Neural progenitor cell (in vitro differentiated cells): ENCODE measurements around the gene GTF2IRD1. TPM values are rescaled to one million over a fixed set of nuclear protein-coding genes. Genes with fewer than 3 reads are reported as not detected.

ENCODE experiments used
- DNase-seq: peaks from one replicate; pipeline ENCODE4 v3.0.0-alpha.2; 2016; ENCODE audit warnings: low spot score
- H2AFZ ChIP-seq: fragments of 200-600 bp; sonication (generic); replicated peaks from 2 replicates; pipeline ENCODE4 v1.6.1; 2016; ENCODE audit warnings: antibody characterized with exemption
- H3F3A ChIP-seq: fragments of 200-600 bp; sonication (generic); 2 replicates; pipeline ENCODE4 v1.6.1; 2016; ENCODE audit warnings: antibody characterized with exemption, low read depth
- H3K27ac ChIP-seq: fragments of 200-600 bp; sonication (generic); 2 replicates; pipeline ENCODE4 v1.5.1; 2016; ENCODE audit warnings: mild to moderate bottlenecking
- H3K27me3 ChIP-seq: fragments of 200-600 bp; sonication (generic); 2 replicates; pipeline ENCODE4 v1.6.1; 2016; ENCODE audit warnings: mild to moderate bottlenecking, moderate library complexity
- H3K36me3 ChIP-seq: fragments of 200-600 bp; sonication (generic); 2 replicates; pipeline ENCODE4 v1.5.1; 2016
- H3K4me1 ChIP-seq: fragments of 200-600 bp; sonication (generic); 2 replicates; pipeline ENCODE4 v1.6.1; 2016; ENCODE audit warnings: mixed run types
- H3K4me2 ChIP-seq: fragments of 200-600 bp; sonication (generic); 2 replicates; pipeline ENCODE4 v1.6.1; 2016
- H3K4me3 ChIP-seq: fragments of 200-600 bp; sonication (generic); 2 replicates; pipeline ENCODE4 v1.5.1; 2016
- H3K79me2 ChIP-seq: fragments of 200-600 bp; sonication (generic); 2 replicates; pipeline ENCODE4 v1.6.1; 2016; ENCODE audit warnings: low read depth
- H3K9ac ChIP-seq: fragments of 200-600 bp; sonication (generic); 2 replicates; pipeline ENCODE4 v1.6.1; 2016
- H3K9me3 ChIP-seq: fragments of 200-600 bp; sonication (generic); 2 replicates; pipeline ENCODE4 v1.5.1; 2016; ENCODE audit warnings: low read depth
- H4K20me1 ChIP-seq: fragments of 200-600 bp; sonication (generic); 2 replicates; pipeline ENCODE4 v1.6.1; 2016; ENCODE audit warnings: low read depth
- H3K27ac Mint-ChIP-seq: 3 replicates; pipeline ENCODE4 v1.8.0; 2021; ENCODE audit warnings: mixed read lengths
- H3K27me3 Mint-ChIP-seq: 2 replicates; pipeline ENCODE4 v1.8.0; 2022; ENCODE audit warnings: low read depth, mild to moderate bottlenecking, inconsistent platforms, moderate library complexity, mixed read lengths; ENCODE audit not compliant: insufficient read depth
- H3K36me3 Mint-ChIP-seq: 3 replicates; pipeline ENCODE4 v1.8.0; 2021; ENCODE audit warnings: mixed read lengths
- H3K4me1 Mint-ChIP-seq: 3 replicates; pipeline ENCODE4 v1.8.0; 2021; ENCODE audit warnings: mixed read lengths
- H3K4me3 Mint-ChIP-seq: 3 replicates; pipeline ENCODE4 v1.8.0; 2021; ENCODE audit warnings: mild to moderate bottlenecking, moderate library complexity, mixed read lengths
- H3K9me3 Mint-ChIP-seq: 3 replicates; pipeline ENCODE4 v1.8.0; 2020; ENCODE audit warnings: mixed read lengths
- EZH2 ChIP-seq: fragments of 200-600 bp; sonication (generic); IDR thresholded peaks from 2 replicates; pipeline ENCODE4 v1.6.1; 2017; ENCODE audit warnings: antibody characterized with exemption, mild to moderate bottlenecking, moderate library complexity
- EZH2phosphoT487 ChIP-seq: fragments of 200-600 bp; sonication (generic); IDR thresholded peaks from 2 replicates; pipeline ENCODE4 v1.6.1; 2017; ENCODE audit warnings: antibody characterized with exemption
- total RNA-seq: library from RNA; depleted of rRNA; stranded (reverse); fragments of >200 nt; gene quantifications from 2 replicates; pipeline ENCODE4 v1.2.3, GENCODE V29; 2015; ENCODE audit warnings: low replicate concordance
- TF ChIP-seq, protein P1 (sequence below): fragments of 200-600 bp; sonication (generic); IDR thresholded peaks from 2 replicates; pipeline ENCODE4 v1.5.1; 2017; ENCODE audit warnings: antibody characterized with exemption, mild to moderate bottlenecking

Gene GTF2IRD1
- total RNA-seq, 1 donor from 2014 or later: 25.6 TPM

DNA sequence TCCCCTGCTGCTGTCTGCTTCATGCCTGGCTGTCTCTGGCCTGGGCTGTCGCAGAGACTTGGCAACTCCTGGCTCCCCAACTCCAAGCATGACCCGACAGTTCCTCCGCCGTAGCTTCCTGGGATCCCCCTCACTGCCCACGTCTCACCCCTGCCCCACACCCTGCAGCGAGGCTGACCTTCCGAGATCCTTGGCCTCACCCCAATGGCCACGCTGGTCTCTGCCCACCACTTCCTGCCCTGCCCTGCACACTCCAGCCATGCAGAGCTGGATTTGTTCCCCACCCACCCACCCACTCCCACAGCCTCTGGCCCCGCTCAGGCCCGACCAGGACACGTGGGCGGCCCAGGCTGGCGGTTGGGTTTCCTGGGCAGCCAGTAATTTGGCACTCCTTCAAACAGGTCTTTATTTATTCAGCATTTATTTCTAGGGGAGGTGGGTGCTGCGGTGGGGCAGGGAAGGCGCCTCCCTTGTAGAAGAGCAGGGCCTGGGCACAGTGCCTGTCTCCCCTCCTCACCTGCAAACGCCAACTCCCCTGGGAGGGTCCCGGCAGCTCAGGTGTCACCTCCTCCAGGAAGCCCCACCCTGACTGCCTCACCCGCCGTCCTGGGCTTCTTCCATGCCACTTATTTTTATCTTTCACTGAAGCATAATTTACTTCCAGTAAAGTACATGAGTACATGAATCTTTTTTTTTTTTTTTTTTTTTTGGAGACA is 25.5 kb downstream of the GTF2IRD1 start:
- TF ChIP-seq EZH2phosphoT487 (no peak), EZH2 (no peak)
- TF ChIP-seq, protein P1, sequence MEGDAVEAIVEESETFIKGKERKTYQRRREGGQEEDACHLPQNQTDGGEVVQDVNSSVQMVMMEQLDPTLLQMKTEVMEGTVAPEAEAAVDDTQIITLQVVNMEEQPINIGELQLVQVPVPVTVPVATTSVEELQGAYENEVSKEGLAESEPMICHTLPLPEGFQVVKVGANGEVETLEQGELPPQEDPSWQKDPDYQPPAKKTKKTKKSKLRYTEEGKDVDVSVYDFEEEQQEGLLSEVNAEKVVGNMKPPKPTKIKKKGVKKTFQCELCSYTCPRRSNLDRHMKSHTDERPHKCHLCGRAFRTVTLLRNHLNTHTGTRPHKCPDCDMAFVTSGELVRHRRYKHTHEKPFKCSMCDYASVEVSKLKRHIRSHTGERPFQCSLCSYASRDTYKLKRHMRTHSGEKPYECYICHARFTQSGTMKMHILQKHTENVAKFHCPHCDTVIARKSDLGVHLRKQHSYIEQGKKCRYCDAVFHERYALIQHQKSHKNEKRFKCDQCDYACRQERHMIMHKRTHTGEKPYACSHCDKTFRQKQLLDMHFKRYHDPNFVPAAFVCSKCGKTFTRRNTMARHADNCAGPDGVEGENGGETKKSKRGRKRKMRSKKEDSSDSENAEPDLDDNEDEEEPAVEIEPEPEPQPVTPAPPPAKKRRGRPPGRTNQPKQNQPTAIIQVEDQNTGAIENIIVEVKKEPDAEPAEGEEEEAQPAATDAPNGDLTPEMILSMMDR: no peak
- no peak overlapping the region for H3K4me3 ChIP-seq
- no peak overlapping the region for H3K9ac ChIP-seq
- H3K9me3 Mint-ChIP-seq: no peaks in the 10 kb centered on the region
- H3K4me1 Mint-ChIP-seq: peaks cover 61% of the 10 kb centered on the region
- no peaks in the 10 kb centered on the region for H3K27me3 ChIP-seq
- H2AFZ ChIP-seq: no peak overlapping the region
- DNase-seq: no peak
- H4K20me1 ChIP-seq: peaks cover 100% of the 10 kb centered on the region
- H3K27ac Mint-ChIP-seq: peak overlapping the region; percentile 66
- H3K27ac ChIP-seq: no peak overlapping the region
- no peaks in the 10 kb centered on the region for H3K36me3 ChIP-seq
- H3K36me3 Mint-ChIP-seq: no peaks in the 10 kb centered on the region
- peaks cover 99% of the 10 kb centered on the region for H3K79me2 ChIP-seq
- no peaks in the 10 kb centered on the region for H3K9me3 ChIP-seq
- H3K27me3 Mint-ChIP-seq: peaks cover 5% of the 10 kb centered on the region
- H3K4me2 ChIP-seq: peak overlapping the region; percentile 67
- H3K4me3 Mint-ChIP-seq: peak overlapping the region; percentile 69
- peaks cover 27% of the 10 kb centered on the region for H3K4me1 ChIP-seq
- H3F3A ChIP-seq: peaks cover 26% of the 10 kb centered on the region

DNA sequence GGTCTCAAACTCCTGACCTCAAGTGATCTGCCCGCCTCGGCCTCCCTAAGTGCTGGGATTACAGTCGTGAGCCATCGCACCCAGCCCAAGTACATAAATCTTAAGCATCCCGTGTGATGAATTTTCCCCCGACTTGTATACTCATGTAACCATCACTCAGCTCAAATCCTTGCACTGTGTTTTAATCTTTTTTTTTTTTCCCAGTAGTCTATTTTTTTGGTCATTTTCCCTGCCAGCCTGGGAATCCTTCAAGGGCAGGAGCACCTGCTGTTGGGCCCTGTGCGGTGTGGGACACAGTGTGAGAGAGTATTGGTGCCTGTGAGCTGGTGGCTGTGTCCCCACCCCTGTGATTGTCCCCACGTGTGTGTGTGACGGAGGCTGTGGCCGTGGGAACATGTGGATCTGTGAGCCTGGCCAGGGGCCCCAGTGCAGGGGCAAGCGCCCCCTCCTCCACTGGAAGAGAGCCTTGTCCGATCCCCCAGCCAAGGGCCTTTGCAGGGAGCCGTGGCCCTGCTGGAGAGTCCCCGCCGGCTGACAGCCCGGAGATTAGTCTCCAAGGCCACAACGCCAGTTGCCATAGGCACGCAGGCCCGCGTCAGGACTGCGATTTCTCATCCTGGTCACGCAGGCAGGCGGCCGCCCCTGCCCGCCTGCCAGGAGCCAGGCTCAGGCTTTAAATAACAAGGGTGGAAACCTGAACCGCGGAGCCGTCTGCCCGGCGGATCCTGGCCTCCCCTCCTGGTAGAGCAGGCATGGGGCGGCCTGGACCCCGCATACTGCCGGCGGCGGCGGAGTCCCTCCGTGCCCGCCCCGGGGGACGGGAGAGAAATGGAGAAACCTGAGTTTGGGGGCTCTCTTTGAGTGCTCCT is 26.5 kb downstream of the GTF2IRD1 start:
- no peak overlapping the region for H2AFZ ChIP-seq
- H3K27ac ChIP-seq: peak overlapping the region; percentile 31
- peaks cover 26% of the 10 kb centered on the region for H3F3A ChIP-seq
- no peak for TF ChIP-seq EZH2
- TF ChIP-seq EZH2phosphoT487: no peak
- TF ChIP-seq, protein P1: no peak
- H3K27me3 Mint-ChIP-seq: peaks cover 5% of the 10 kb centered on the region
- H4K20me1 ChIP-seq: peaks cover 100% of the 10 kb centered on the region
- H3K9me3 Mint-ChIP-seq: no peaks in the 10 kb centered on the region
- H3K9me3 ChIP-seq: no peaks in the 10 kb centered on the region
- peak overlapping the region; percentile 8 for H3K4me3 ChIP-seq
- H3K36me3 Mint-ChIP-seq: no peaks in the 10 kb centered on the region
- peaks cover 61% of the 10 kb centered on the region for H3K4me1 Mint-ChIP-seq
- no peaks in the 10 kb centered on the region for H3K27me3 ChIP-seq
- peaks cover 99% of the 10 kb centered on the region for H3K79me2 ChIP-seq
- H3K4me2 ChIP-seq: peak overlapping the region; percentile 67
- peaks cover 27% of the 10 kb centered on the region for H3K4me1 ChIP-seq
- H3K27ac Mint-ChIP-seq: peak overlapping the region; percentile 94
- H3K36me3 ChIP-seq: no peaks in the 10 kb centered on the region
- H3K4me3 Mint-ChIP-seq: peak overlapping the region; percentile 70
- no peak overlapping the region for H3K9ac ChIP-seq
- DNase-seq: peak; percentile 95

DNA sequence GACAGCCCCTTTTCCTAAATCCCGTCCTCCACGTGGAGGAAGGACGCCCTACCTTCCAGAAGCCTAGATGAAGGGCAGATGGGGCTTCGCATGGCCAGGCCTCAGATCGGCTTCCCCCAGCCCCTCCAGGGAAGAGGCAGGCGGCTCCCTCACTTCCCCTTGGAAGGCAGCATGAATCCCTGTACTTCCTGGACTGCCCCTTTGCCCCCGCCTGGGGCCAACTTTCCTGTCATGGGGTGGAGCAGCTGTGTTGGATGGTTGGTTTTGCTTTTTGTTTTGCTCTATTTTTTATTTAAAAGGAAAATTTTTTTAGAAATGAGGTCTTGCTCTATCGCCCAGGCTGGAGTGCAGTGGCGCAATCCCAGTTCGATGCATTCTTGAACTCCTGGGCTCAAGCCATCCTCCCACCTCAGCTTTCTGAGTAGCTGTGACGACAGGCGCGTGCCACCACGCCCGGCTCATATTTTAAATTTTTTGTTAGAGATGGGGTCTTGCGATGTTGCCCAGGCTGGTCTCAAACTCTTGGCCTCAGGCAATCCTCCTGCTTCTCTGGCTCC is 27.2 kb downstream of the GTF2IRD1 start:
- Mint-ChIP-seq H3K9me3 (no peaks in the 10 kb centered on the region), H3K27me3 (peaks cover 5% of the 10 kb centered on the region), H3K27ac (peak overlapping the region; percentile 78), H3K36me3 (no peaks in the 10 kb centered on the region), H3K4me3 (peak overlapping the region; percentile 62), H3K4me1 (peaks cover 65% of the 10 kb centered on the region)
- no peak overlapping the region for H3K9ac ChIP-seq
- no peak overlapping the region for H2AFZ ChIP-seq
- H3K4me2 ChIP-seq: peak overlapping the region; percentile 67
- no peaks in the 10 kb centered on the region for H3K36me3 ChIP-seq
- peaks cover 27% of the 10 kb centered on the region for H3K4me1 ChIP-seq
- H3K79me2 ChIP-seq: peaks cover 99% of the 10 kb centered on the region
- H3K4me3 ChIP-seq: peak overlapping the region; percentile 8
- H3K9me3 ChIP-seq: no peaks in the 10 kb centered on the region
- peaks cover 100% of the 10 kb centered on the region for H4K20me1 ChIP-seq
- H3K27ac ChIP-seq: peak overlapping the region; percentile 31
- DNase-seq: no peak
- no peaks in the 10 kb centered on the region for H3K27me3 ChIP-seq
- peaks cover 26% of the 10 kb centered on the region for H3F3A ChIP-seq
- TF ChIP-seq EZH2phosphoT487: no peak
- TF ChIP-seq EZH2: no peak
- TF ChIP-seq, protein P1: no peak
